GM12878 (cell line): ENCODE results near the gene DUS1L. TPM values are rescaled to one million over a fixed set of nuclear protein-coding genes. Genes with fewer than 3 reads are reported as not detected.

Source experiments
- BCL11A ChIP-seq: IDR thresholded peaks from 2 replicates; pipeline ENCODE4 v1.6.1; 2011; ENCODE audit warnings: low read depth, low read length
- BRCA1 ChIP-seq: IDR thresholded peaks from 2 replicates; pipeline ENCODE4 v1.6.1; 2011; ENCODE audit warnings: low read depth, low read length, improper control_type of control experiment
- ETV6 ChIP-seq, 2 experiments: fragments of 450-650 bp in 1 of 2; IDR thresholded peaks in 1 of 2; conservative IDR thresholded peaks in 1 of 2; 2 replicates each; pipeline ENCODE4 v1.6.1; 2014; ENCODE audit warnings: antibody characterized with exemption in 1 of 2, borderline replicate concordance in 1 of 2, low read depth in 1 of 2, mild to moderate bottlenecking in 1 of 2, moderate library complexity in 1 of 2
- FOXM1 ChIP-seq: IDR thresholded peaks from 2 replicates; pipeline ENCODE4 v1.6.1; 2012; ENCODE audit warnings: low read depth, mild to moderate bottlenecking, inconsistent platforms, low read length, moderate library complexity
- IKZF2 ChIP-seq, 2 experiments: fragments of 450-650 bp; IDR thresholded peaks; 2 replicates each; pipeline ENCODE4 v1.6.1; 2017; ENCODE audit warnings: mild to moderate bottlenecking in 2 of 2, moderate library complexity in 2 of 2
- KAT2A ChIP-seq: conservative IDR thresholded peaks from 2 replicates; pipeline ENCODE4 v1.6.1; 2011; ENCODE audit warnings: low read depth, low read length; ENCODE audit not compliant: control insufficient read depth
- LARP7 ChIP-seq: fragments of 450-650 bp; IDR thresholded peaks from 2 replicates; pipeline ENCODE4 v1.6.1; 2017; ENCODE audit warnings: mild to moderate bottlenecking
- MAX ChIP-seq: IDR thresholded peaks from 2 replicates; pipeline ENCODE4 v1.6.1; 2012; ENCODE audit warnings: low read depth, low read length, improper control_type of control experiment
- MEF2A ChIP-seq: IDR thresholded peaks from 2 replicates; pipeline ENCODE4 v1.6.1; 2011; ENCODE audit warnings: low read depth, mild to moderate bottlenecking, low read length, moderate library complexity; ENCODE audit not compliant: insufficient read depth
- NFXL1 ChIP-seq: fragments of 450-650 bp; IDR thresholded peaks from 2 replicates; pipeline ENCODE4 v1.6.1; 2017; ENCODE audit warnings: antibody characterized with exemption, mild to moderate bottlenecking, borderline replicate concordance
- NR2F1 ChIP-seq: fragments of 450-650 bp; conservative IDR thresholded peaks from 2 replicates; pipeline ENCODE4 v1.6.1; 2017; ENCODE audit warnings: mild to moderate bottlenecking
- PBX3 ChIP-seq: IDR thresholded peaks from 2 replicates; pipeline ENCODE4 v1.6.1; 2011; ENCODE audit warnings: mild to moderate bottlenecking, low read depth, low read length, moderate library complexity; ENCODE audit not compliant: insufficient replicate concordance
- PML ChIP-seq: IDR thresholded peaks from 2 replicates; pipeline ENCODE4 v1.6.1; 2012; ENCODE audit warnings: low read length, inconsistent platforms
- RB1 ChIP-seq: fragments of 450-650 bp; formaldehyde crosslinking; IDR thresholded peaks from 2 replicates; pipeline ENCODE4 v1.6.1; 2017; ENCODE audit warnings: mild to moderate bottlenecking, borderline replicate concordance
- RELA ChIP-seq: fragments of 450-650 bp; IDR thresholded peaks from 2 replicates; pipeline ENCODE4 v1.8.0; 2014; ENCODE audit warnings: borderline replicate concordance; ENCODE audit not compliant: partially characterized antibody
- STAT1 ChIP-seq: fragments of 450-650 bp; conservative IDR thresholded peaks from 2 replicates; pipeline ENCODE4 v1.6.1; 2014; ENCODE audit warnings: antibody characterized with exemption, mild to moderate bottlenecking
- YY1 ChIP-seq: IDR thresholded peaks from 2 replicates; pipeline ENCODE4 v1.6.1; 2011; ENCODE audit warnings: low read depth, mild to moderate bottlenecking, low read length
- ZBTB11 ChIP-seq: fragments of 450-650 bp; formaldehyde crosslinking; IDR thresholded peaks from 2 replicates; pipeline ENCODE4 v1.5.0; 2022; ENCODE audit warnings: mild to moderate bottlenecking, missing genetic modification characterization
- ZNF592 ChIP-seq: fragments of 450-650 bp; IDR thresholded peaks from 2 replicates; pipeline ENCODE4 v1.6.1; 2017; ENCODE audit warnings: mild to moderate bottlenecking, moderate library complexity
- ZSCAN29 ChIP-seq: fragments of 450-650 bp; IDR thresholded peaks from 2 replicates; pipeline ENCODE4 v1.6.1; 2017; ENCODE audit warnings: mild to moderate bottlenecking, moderate library complexity
- ZZZ3 ChIP-seq: IDR thresholded peaks from 2 replicates; pipeline ENCODE4 v1.6.1; 2011; ENCODE audit warnings: low read depth; ENCODE audit not compliant: control insufficient read depth, insufficient read length
- polyA plus RNA-seq, 11 experiments: library from polyadenylated mRNA; depleted of rRNA in 4 of 11; unstranded in 6 of 11; stranded (reverse) in 5 of 11; fragments of >200 nt; fragmentation: Nextera tagmentation in 4 of 11; fragmentation: Illumina TruSeq in 1 of 11; extraction: Ambion mirVana in 4 of 11; extraction: Trizol in 1 of 11; gene quantifications; 1 replicate in 1 of 11; 2 replicates in 10 of 11; pipeline versions ENCODE4 v1.2.1 to v1.2.3, GENCODE V29; 2011 to 2016; ENCODE audit warnings: inconsistent platforms in 2 of 11, missing spikeins in 2 of 11, low read depth in 1 of 11
- total RNA-seq, 4 experiments: library from RNA; depleted of rRNA in 3 of 4; stranded (reverse); fragments of >200 nt in 3 of 4; fragmentation: Illumina TruSeq in 1 of 4; extraction: Trizol in 1 of 4; gene quantifications; 2 replicates each; pipeline versions ENCODE4 v1.2.1 to v1.2.3, GENCODE V29; 2013 to 2021

DUS1L gene
- total and polyA plus RNA-seq, 10 of the 15 experiments (the other 5 are each of a cell fraction or from before 2014, with no cell fraction given), result 6.1 to 157 (median 44.5) TPM

GRCh38 chr17:82098169-82098938 is 32.8 kb upstream of the DUS1L start, which contains the start of gene FASN (continued):
- peak; percentile 66 for TF ChIP-seq ZNF592
- TF ChIP-seq NFXL1, result no peak
- TF ChIP-seq ZBTB11 (CRISPR knock-in tag), result no peak
- peak; percentile 91 for TF ChIP-seq RB1
- peak; percentile 66 for TF ChIP-seq RELA
- TF ChIP-seq KAT2A, result no peak
- TF ChIP-seq YY1, result peak; percentile 93
- peak; percentile 75; the same call in 1 of the 2 replicates for TF ChIP-seq PML
- no peak for TF ChIP-seq ETV6 (conservative IDR thresholded peaks at IDR 0.05 in 1 of 2, IDR thresholded peaks at IDR 0.05 in 1 of 2; ENCODE audit: borderline replicate concordance in 1 of 2, low read depth in 1 of 2)
- TF ChIP-seq FOXM1, result no peak
- TF ChIP-seq IKZF2 (IDR thresholded peaks at IDR 0.05), result no peak
- no peak for TF ChIP-seq NR2F1
- peak; percentile 74 for TF ChIP-seq MAX
- peak; percentile 78; the same call in 1 of the 2 replicates for TF ChIP-seq LARP7
- 0 out of 2 replicates have a peak, but pooled peaks have one; percentile 24 for TF ChIP-seq MEF2A
- TF ChIP-seq BRCA1, result no peak
- TF ChIP-seq BCL11A, result 0 out of 2 replicates have a peak, but pooled peaks have one; percentile 2
- TF ChIP-seq PBX3, result peak; percentile 93
- no peak for TF ChIP-seq ZZZ3
- TF ChIP-seq STAT1, result no peak; the same call in 1 of the 2 replicates
- TF ChIP-seq ZSCAN29, result peak; percentile 64; the same call in 1 of the 2 replicates
